T-helper 17 cell (primary cell): ENCODE measurements around the gene ERBB2. TPM values are rescaled to one million over a fixed set of nuclear protein-coding genes. Genes with fewer than 3 reads are reported as not detected.

Source experiments
- ATAC-seq: fragments of 150-1000 bp; cut with Tn5 transposase; 2 replicates; pipeline ENCODE4 v1.10.0; 2021; ENCODE audit warnings: mild to moderate bottlenecking, moderate library complexity
- DNase-seq, 3 donors: peaks; one replicate each; pipeline versions ENCODE4 v3.0.0 to v3.0.0-alpha.2; 2020 to 2021
- H3K9me3 ChIP-seq: one replicate; pipeline ENCODE4 v1.7.0; 2013; ENCODE audit warnings: low read length, mild to moderate bottlenecking; ENCODE audit not compliant: control insufficient read depth, poor library complexity, severe bottlenecking
- H3K27ac Mint-ChIP-seq: one replicate; pipeline ENCODE4 v1.8.0; 2022; ENCODE audit warnings: mild to moderate bottlenecking, moderate library complexity, mixed read lengths
- H3K27me3 Mint-ChIP-seq: one replicate; pipeline ENCODE4 v1.8.0; 2022; ENCODE audit warnings: mixed read lengths
- H3K36me3 Mint-ChIP-seq: one replicate; pipeline ENCODE4 v1.8.0; 2022; ENCODE audit warnings: low read depth, mixed read lengths
- H3K4me1 Mint-ChIP-seq: one replicate; pipeline ENCODE4 v1.8.0; 2022; ENCODE audit warnings: mild to moderate bottlenecking, mixed read lengths
- H3K4me3 Mint-ChIP-seq: one replicate; pipeline ENCODE4 v1.8.0; 2022; ENCODE audit warnings: mild to moderate bottlenecking, moderate library complexity, mixed read lengths
- total RNA-seq, 4 donors: library from RNA in 2 of 4; stranded (reverse) in 2 of 4; gene quantifications; one replicate each; pipeline ENCODE4 v1.2.3 and lab custom pipeline; 2022 to 2026

Gene ERBB2
- total RNA-seq, 2 donors from 2014 or later = 1.3 to 3.5 TPM

DNA sequence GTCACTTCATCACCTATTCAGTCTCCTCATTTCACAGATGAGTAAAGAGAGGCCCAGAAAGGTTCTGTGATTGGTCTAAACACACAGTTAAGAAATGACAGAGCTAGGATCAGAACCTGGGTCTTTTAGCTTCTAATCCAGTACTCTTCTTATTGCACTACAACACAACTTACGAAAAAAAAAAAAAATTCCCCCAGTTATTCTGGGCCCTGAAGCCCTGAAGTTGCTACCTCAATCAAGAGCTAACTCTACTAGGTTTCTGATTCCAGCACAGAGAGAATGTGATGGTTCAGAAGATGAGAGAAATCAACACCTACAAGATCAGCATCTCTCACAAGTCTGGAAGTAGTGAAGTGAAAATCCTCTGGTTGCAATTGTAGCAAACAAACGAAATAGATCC is 75.2 kb downstream of the ERBB2 start:
- H3K9me3 ChIP-seq = no peaks in the 10 kb centered on the region
- no peaks in the 10 kb centered on the region for H3K27me3 Mint-ChIP-seq
- DNase-seq (no peak), ATAC-seq (no peak)
- peak overlapping the region; percentile 93 for H3K4me3 Mint-ChIP-seq
- peaks cover 53% of the 10 kb centered on the region for H3K4me1 Mint-ChIP-seq
- H3K36me3 Mint-ChIP-seq = peaks cover 15% of the 10 kb centered on the region
- H3K27ac Mint-ChIP-seq = peak overlapping the region; percentile 98

DNA sequence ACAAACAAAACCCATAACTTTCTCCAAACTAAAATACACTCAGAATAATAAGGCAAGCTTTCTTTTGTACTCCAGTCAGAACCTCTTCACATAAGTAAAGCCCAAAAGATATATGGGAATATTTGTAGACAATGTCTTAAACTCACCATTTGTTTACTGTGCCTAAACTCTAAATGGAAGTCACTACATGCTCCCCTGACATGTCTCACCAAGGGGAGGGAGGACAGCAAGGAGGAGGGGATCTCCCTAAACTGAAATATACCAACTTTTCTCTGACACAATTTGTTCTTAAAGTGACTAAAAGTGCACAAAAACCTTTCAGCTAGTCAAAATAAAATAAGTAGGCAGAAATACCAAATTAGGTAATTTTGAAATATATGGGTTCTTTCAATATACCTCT is 76.4 kb downstream of the ERBB2 start:
- ATAC-seq (peak; percentile 55), DNase-seq (no peak)
- H3K27me3 Mint-ChIP-seq = no peaks in the 10 kb centered on the region
- H3K4me1 Mint-ChIP-seq = peaks cover 50% of the 10 kb centered on the region
- no peaks in the 10 kb centered on the region for H3K9me3 ChIP-seq
- peak overlapping the region; percentile 98 for H3K27ac Mint-ChIP-seq
- H3K36me3 Mint-ChIP-seq = peaks cover 15% of the 10 kb centered on the region
- H3K4me3 Mint-ChIP-seq = peak overlapping the region; percentile 93

DNA sequence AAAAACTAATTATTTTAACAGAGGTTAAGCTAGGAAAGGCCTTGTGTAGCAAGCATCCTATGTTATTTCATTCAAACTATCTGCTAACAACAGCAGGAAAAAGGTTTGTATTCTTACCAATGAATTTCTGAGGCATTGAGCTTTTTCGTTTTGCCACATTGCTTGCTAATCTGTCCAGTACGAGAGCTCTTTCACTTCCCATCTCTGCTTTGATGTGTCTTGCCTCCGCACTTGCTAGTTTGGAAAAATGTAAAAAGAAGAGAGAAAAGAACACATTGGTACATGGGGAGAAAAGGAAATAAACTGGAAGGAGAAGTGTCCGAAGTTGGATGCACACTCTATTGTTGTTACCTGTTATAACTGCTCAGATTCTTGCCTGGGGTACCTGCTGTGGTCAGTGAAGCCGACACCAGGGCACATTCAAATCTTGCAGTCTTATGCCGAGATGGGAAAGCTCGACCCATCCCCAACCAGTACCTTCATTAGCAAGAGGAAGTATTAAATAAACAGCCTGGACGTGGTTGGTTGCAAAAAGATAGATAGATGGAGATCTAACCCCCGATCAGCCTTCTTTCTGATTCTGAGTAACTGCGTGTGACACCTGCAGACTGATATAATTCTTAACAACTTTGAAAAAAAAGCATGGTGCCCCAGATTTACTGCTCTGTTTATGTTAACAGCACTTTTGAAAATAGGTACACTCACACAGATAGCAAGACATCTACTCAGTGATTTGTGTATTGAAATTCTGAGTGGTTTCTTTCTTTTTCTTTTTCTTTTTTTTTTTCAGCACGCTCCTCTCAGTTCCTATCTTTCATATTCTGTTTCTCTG is 77.9 kb downstream of the ERBB2 start:
- H3K4me1 Mint-ChIP-seq = peaks cover 50% of the 10 kb centered on the region
- peaks cover 5% of the 10 kb centered on the region for H3K36me3 Mint-ChIP-seq
- peak; percentile 70 for ATAC-seq
- H3K4me3 Mint-ChIP-seq = peak overlapping the region; percentile 93
- H3K27me3 Mint-ChIP-seq = no peaks in the 10 kb centered on the region
- DNase-seq = no peak
- peak overlapping the region; percentile 98 for H3K27ac Mint-ChIP-seq
- H3K9me3 ChIP-seq = no peaks in the 10 kb centered on the region

Other genes with a start within 250 kb of the ERBB2 start
- 10 to 100 TPM; 37.8 to 41.3 TPM for gene MED1, start 248.8 kb upstream of the ERBB2 start, total RNA-seq
- gene CDK12, start 238.6 kb upstream of the ERBB2 start, total RNA-seq = 100 to 1,000 TPM in 1 of 2 donors, 10 to 100 TPM in 1; 97.4 to 105 TPM
- gene NEUROD2, start 92.1 kb upstream of the ERBB2 start, total RNA-seq = not detected
- gene PPP1R1B, start 73.1 kb upstream of the ERBB2 start, total RNA-seq = under 1 TPM; 0.22 to 0.42 TPM
- 10 to 100 TPM; 60.9 to 67.2 TPM for gene STARD3, start 62.9 kb upstream of the ERBB2 start, total RNA-seq
- gene TCAP, start 34.7 kb upstream of the ERBB2 start, total RNA-seq = 1 to 10 TPM; 1.5 to 3.1 TPM
- gene PNMT, start 31.6 kb upstream of the ERBB2 start, total RNA-seq = not detected
- gene PGAP3, start 12.0 kb upstream of the ERBB2 start, total RNA-seq = 10 to 100 TPM; 28.8 to 31.3 TPM
- 10 to 100 TPM; 36.9 to 41.8 TPM for gene MIEN1, start 30.5 kb downstream of the ERBB2 start, total RNA-seq
- not detected for gene GRB7, start 37.9 kb downstream of the ERBB2 start, total RNA-seq
- 100 to 1,000 TPM; 106 to 113 TPM for gene IKZF3, start 164.2 kb downstream of the ERBB2 start, total RNA-seq
- under 1 TPM in 1 of 2 donors, not detected in 1; 0.37 TPM for gene ZPBP2, start 168.1 kb downstream of the ERBB2 start, total RNA-seq
- gene GSDMB, start 218.6 kb downstream of the ERBB2 start, total RNA-seq = 10 to 100 TPM; 17.2 to 28.6 TPM
- 10 to 100 TPM; 76.0 to 88.9 TPM for gene ORMDL3, start 227.5 kb downstream of the ERBB2 start, total RNA-seq
- not detected for gene LRRC3C, start 227.7 kb downstream of the ERBB2 start, total RNA-seq